ENCODE data around the gene CORO1C.

Gene CORO1C

GRCh38 chr12:108747563-108747962 is 16.2 kb upstream of the CORO1C start:
- Histone ChIP-seq H3K27ac (ENCODE audit: low read length) (no peak overlapping the region), H3K27me3 (ENCODE audit: insufficient read depth, low read length, poor library complexity) (no peaks in the 10 kb centered on the region), H3K79me2 (ENCODE audit: insufficient read depth, low read length) (no peaks in the 10 kb centered on the region), H3K4me1 (ENCODE audit: insufficient read depth, low read length) (no peaks in the 10 kb centered on the region), H3K9ac (ENCODE audit: low read depth, low read length) (no peak overlapping the region), H3K9me3 (ENCODE audit: insufficient read depth, low read length, severe bottlenecking) (no peaks in the 10 kb centered on the region), H2AFZ (ENCODE audit: low read depth, low read length) (no peak overlapping the region), H4K20me1 (ENCODE audit: insufficient read depth, low read length) (no peaks in the 10 kb centered on the region), H3K4me3 (ENCODE audit: low read depth in 1 of 2, low read length in 2 of 2) (no peak overlapping the region), H3K36me3 (ENCODE audit: insufficient read depth, low read length) (no peaks in the 10 kb centered on the region), H3K4me2 (ENCODE audit: insufficient read depth, low read length) (no peak overlapping the region)
- no peak for DNase-seq
- 0 out of 3 replicates have a peak, but pooled peaks have one; percentile 45 for ATAC-seq (ENCODE audit: insufficient read depth, low read depth)
- TF ChIP-seq, protein P1, sequence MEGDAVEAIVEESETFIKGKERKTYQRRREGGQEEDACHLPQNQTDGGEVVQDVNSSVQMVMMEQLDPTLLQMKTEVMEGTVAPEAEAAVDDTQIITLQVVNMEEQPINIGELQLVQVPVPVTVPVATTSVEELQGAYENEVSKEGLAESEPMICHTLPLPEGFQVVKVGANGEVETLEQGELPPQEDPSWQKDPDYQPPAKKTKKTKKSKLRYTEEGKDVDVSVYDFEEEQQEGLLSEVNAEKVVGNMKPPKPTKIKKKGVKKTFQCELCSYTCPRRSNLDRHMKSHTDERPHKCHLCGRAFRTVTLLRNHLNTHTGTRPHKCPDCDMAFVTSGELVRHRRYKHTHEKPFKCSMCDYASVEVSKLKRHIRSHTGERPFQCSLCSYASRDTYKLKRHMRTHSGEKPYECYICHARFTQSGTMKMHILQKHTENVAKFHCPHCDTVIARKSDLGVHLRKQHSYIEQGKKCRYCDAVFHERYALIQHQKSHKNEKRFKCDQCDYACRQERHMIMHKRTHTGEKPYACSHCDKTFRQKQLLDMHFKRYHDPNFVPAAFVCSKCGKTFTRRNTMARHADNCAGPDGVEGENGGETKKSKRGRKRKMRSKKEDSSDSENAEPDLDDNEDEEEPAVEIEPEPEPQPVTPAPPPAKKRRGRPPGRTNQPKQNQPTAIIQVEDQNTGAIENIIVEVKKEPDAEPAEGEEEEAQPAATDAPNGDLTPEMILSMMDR (IDR thresholded peaks at IDR 0.05; ENCODE audit: borderline replicate concordance, extremely low read depth, low read length, poor library complexity, severe bottlenecking) = no peak

GRCh38 chr12:108745641-108746040 is 14.3 kb upstream of the CORO1C start:
- no peak overlapping the region for H2AFZ ChIP-seq (ENCODE audit: low read depth, low read length)
- no peak overlapping the region for H3K27ac ChIP-seq (ENCODE audit: low read length)
- ATAC-seq (ENCODE audit: insufficient read depth, low read depth) (no peak), DNase-seq (no peak)
- no peaks in the 10 kb centered on the region for H3K27me3 ChIP-seq (ENCODE audit: insufficient read depth, low read length, poor library complexity)
- H3K36me3 ChIP-seq (ENCODE audit: insufficient read depth, low read length) = no peaks in the 10 kb centered on the region
- no peak for TF ChIP-seq EZH2 (IDR thresholded peaks at IDR 0.05; ENCODE audit: borderline replicate concordance, low read depth, low read length, severe bottlenecking)
- TF ChIP-seq, protein P1 (IDR thresholded peaks at IDR 0.05; ENCODE audit: borderline replicate concordance, extremely low read depth, low read length, poor library complexity, severe bottlenecking) = no peak
- no peaks in the 10 kb centered on the region for H4K20me1 ChIP-seq (ENCODE audit: insufficient read depth, low read length)
- H3K9ac ChIP-seq (ENCODE audit: low read depth, low read length) = no peak overlapping the region
- no peaks in the 10 kb centered on the region for H3K79me2 ChIP-seq (ENCODE audit: insufficient read depth, low read length)
- H3K9me3 ChIP-seq (ENCODE audit: insufficient read depth, low read length, severe bottlenecking) = no peaks in the 10 kb centered on the region
- no peak overlapping the region for H3K4me2 ChIP-seq (ENCODE audit: insufficient read depth, low read length)
- no peak overlapping the region for H3K4me3 ChIP-seq (ENCODE audit: low read depth in 1 of 2, low read length in 2 of 2)
- H3K4me1 ChIP-seq (ENCODE audit: insufficient read depth, low read length) = no peaks in the 10 kb centered on the region

GRCh38 chr12:108744021-108744897 is 12.9 kb upstream of the CORO1C start:
- Histone ChIP-seq H3K4me3 (ENCODE audit: low read depth in 1 of 2, low read length in 2 of 2) (no peak overlapping the region), H4K20me1 (ENCODE audit: insufficient read depth, low read length) (no peaks in the 10 kb centered on the region), H3K9ac (ENCODE audit: low read depth, low read length) (no peak overlapping the region), H3K4me2 (ENCODE audit: insufficient read depth, low read length) (no peak overlapping the region), H3K9me3 (ENCODE audit: insufficient read depth, low read length, severe bottlenecking) (no peaks in the 10 kb centered on the region), H2AFZ (ENCODE audit: low read depth, low read length) (no peak overlapping the region), H3K27me3 (ENCODE audit: insufficient read depth, low read length, poor library complexity) (no peaks in the 10 kb centered on the region), H3K4me1 (ENCODE audit: insufficient read depth, low read length) (no peaks in the 10 kb centered on the region), H3K79me2 (ENCODE audit: insufficient read depth, low read length) (no peaks in the 10 kb centered on the region), H3K36me3 (ENCODE audit: insufficient read depth, low read length) (no peaks in the 10 kb centered on the region), H3K27ac (ENCODE audit: low read length) (no peak overlapping the region)
- no peak for ATAC-seq (ENCODE audit: insufficient read depth, low read depth)
- TF ChIP-seq, protein P1 (IDR thresholded peaks at IDR 0.05; ENCODE audit: borderline replicate concordance, extremely low read depth, low read length, poor library complexity, severe bottlenecking) = no peak
- no peak for TF ChIP-seq EZH2 (IDR thresholded peaks at IDR 0.05; ENCODE audit: borderline replicate concordance, low read depth, low read length, severe bottlenecking)
- DNase-seq = no peak

Measured in DND-41 (cell line).